Activated CD8-positive, alpha-beta memory T cell treated with anti-CD3 and anti-CD28 coated beads for 4 hours (primary cell): ENCODE measurements around the gene FSIP1.

Source experiments
- DNase-seq, 2 donors: peaks; one replicate each; pipeline ENCODE4 v3.0.0-alpha.2; 2020; ENCODE audit warnings: low read depth in 2 of 2

The FSIP1 gene

GRCh38 chr15:39756806-39757522 lies 25.7 kb downstream of the FSIP1 start:
- DNase-seq: no peak

DNA sequence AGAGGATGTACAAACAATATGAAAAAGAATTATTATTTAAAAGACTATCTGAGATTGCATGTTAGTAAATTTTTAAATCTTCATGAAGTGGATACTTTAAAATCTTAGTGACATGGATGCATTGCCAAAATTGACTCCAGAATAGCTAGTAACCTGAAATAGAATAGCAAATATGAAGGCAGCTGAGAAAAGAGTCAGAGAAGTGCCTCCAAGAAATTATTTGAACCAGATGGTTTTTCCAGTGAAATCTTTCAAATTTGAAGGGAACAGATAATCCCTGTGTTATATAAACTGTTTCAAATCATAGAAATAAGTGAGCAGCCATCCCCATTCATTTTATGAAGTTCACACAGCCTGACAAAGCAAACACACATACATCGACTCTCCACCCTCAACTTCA lies 29.6 kb downstream of the FSIP1 start:
- DNase-seq: no peak

GRCh38 chr15:39752246-39752645 lies 30.4 kb downstream of the FSIP1 start:
- no peak for DNase-seq

DNA sequence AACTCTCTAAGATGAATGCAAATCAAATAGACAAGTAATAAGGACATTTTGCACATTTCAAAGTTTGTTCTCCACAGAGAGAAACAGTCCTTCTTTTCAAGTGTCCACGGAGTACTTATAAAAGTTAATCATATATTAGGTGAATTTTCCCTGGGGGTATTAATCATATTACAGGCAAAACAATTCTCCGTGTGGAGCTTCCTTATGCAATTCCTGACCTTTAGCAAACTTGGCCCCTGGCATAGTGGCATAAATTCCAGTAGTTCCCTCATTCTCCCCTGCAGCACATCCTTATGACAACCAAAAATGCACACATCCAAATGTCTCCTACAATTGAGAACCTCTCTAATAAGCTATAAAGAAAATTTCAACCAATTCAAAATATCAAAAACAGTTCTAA lies 34.4 kb downstream of the FSIP1 start:
- no peak for DNase-seq

DNA sequence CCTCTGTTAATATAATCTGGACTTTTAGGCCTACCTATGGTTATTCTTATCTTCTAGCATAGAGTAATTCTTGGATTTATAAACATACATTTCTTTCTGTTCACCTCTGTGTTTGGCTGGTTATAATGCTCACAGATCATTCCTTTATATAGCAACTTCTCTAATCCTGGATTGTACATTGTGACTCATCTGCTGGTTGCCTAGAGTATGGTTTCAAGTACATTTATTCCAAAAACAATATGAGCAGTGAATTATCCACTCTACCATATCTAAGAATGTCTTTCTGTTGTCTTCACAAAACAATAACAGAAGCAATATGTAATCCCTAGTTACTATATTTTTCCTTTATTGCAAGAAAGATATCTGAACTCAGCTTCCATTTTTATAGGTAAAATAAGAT lies 35.3 kb downstream of the FSIP1 start:
- no peak for DNase-seq

GRCh38 chr15:39746714-39747276 lies 35.8 kb downstream of the FSIP1 start:
- DNase-seq: no peak

DNA sequence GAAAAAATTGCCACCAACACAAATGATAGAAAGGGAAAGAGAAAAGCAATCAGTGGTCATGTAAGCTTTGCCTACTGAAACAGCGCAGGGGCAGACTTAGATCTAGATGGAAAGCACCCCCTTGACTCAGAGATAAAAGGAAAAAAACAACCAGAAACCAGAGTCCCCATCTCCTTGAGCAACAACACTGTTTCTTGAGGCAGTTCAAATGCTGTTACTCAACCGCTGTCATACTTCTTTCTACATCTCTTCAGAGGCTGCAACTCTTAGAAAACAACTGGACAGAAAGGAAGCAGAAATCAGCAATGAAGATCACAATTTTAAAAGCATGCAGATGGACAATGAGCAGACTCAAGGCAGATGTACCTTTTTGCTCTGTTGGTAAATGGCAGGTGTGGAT lies 36.5 kb downstream of the FSIP1 start:
- DNase-seq: no peak

DNA sequence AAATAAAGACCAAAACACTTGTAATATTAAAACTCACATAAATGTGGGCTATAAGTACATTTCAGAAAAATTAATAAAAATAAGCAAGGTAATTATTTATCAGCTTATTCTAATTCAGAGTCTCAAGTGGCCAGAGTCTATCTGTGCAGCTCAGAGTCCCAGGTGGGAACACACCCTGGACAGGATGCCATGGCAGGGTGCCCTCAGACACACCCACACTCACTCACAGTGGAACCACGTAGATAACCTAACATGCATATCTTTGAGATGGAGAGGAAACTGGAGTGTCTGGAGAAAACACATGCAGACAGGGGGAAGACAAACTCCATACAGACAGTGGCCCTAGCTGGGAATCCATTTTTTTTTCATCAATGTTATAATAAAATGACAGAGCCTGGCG lies 37.2 kb downstream of the FSIP1 start:
- no peak for DNase-seq

DNA sequence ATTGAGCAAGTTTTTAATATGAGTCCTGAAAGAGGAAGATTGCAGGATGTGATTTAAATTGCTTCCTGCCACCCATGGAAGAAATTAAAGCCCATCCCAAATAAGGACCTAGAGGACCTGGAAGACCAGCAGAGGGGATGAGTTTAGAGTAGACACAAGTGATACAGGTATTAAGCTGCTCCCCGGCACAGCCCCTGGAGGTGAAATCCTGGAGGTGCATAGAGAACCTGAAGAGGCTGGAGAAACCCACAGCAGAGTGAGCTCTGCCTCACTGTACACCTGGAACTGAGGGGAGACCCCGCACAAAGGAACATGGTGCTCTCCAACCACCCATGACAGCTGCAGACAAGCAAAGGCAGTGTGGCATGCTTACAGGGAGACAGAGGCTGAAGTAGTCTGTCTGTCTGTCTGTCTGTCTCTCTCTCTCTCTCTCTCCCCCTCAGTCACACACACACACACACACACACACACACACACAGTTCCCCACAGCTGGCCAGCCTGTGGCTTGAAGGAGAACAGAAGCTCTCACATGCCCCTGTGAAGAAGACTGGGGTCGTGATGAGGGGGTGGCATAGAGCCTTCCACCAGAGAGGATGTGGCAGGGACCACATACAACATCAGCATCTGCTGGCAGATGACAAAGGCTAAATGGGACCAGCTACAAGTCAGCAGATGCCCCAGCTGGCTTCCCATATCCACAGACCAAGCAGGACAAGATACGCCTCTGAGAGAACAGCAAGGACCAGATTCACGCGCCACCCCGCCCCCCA lies 38.1 kb downstream of the FSIP1 start:
- DNase-seq: no peak

DNA sequence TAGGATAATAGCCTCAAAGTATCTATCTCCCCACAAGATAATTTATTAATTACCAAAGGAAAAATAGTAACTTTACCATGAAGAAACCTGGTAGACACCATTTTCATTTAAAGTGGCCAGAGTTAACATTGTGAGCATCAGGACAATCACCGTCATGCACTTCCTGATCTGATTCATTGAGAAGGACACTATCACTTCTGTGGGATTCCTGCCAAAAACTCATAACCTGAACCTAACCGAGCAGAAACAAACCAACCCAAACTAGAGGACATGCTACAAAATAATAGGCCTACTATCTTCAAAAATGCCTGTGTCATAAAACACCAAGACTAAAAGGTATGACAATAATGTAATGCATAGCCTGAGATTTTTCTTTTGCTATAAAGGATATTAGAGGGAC lies 39.0 kb downstream of the FSIP1 start:
- no peak for DNase-seq

DNA sequence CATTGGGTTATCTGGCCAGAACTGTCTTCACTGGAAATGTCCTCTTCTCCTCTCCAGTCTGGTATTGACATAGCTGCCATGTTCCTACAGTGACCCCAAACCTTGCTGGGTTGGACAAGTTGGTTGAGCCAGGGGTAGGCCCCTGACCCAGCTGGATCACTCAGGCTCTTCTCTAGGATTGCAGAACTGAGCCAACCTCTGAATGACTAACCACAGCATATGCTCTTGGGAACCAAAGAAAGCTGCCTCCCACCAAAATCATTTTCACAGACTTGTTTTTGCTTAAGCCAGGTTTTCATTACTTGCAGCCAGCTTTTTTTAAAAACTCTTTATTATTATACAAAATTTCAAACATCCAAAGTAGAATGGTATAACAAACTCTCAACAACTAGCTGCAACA lies 41.4 kb downstream of the FSIP1 start:
- DNase-seq: no peak

DNA sequence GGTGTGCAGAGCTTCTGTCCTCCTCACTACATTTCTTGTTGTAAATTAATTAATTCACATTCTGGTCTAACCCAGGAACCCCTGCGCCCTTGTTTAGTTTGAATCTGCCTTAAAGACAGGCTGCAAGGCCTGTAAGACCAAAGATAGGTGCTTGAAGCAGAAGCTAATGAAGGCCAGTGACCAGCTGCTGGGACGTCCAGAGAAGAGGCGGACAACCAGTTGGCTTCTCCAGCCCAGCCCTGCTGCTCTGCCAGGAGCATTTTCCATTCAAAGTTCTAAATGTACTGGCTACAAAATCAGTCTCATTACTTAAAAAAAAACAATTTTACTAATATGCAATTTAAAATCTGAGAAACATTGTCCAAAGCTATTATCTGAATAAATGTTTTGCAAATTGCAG lies 43.6 kb downstream of the FSIP1 start:
- DNase-seq: no peak

DNA sequence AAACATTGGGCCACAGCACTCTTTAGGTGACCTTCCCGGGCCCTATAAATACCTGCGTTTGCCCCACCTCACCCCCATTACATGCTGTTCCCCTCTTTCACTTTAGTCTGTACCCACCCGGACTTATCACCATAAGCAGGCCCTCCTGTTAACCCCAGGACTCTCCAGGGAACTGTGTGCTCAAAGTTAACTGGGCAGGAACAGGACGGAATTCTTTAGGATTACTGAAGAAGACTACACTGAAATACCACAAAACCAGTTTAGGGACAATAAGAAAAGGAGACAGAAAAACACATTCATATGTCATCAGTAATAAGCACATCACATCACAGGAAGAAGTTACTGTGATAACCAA lies 45.5 kb downstream of the FSIP1 start:
- DNase-seq: no peak

GRCh38 chr15:39736412-39737195 lies 46.0 kb downstream of the FSIP1 start:
- no peak for DNase-seq

GRCh38 chr15:39735120-39735717 lies 47.4 kb downstream of the FSIP1 start:
- DNase-seq: no peak

- no peak for DNase-seq
These were observed 51.4 kb downstream of the FSIP1 start for GRCh38 chr15:39731266-39731665.

- DNase-seq: no peak
These were observed 52.1 kb downstream of the FSIP1 start for GRCh38 chr15:39730552-39730951.

DNA sequence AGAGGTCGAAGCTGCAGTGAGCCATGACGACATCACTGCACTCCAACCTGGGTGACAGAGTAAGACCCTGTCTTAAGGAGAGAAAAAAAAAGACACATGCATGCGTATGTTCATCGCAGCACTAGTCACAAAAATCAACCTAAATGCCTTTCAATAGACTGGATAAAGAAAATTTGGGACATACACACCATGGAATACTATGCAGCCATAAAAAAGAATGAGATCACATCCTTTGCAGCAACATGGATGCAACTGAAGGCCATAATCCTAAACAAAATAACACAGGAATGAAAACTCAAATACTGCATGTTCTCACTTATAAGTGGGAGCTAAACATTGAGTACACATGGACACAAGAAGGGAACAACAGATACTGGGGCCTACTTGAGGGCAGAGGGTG lies 53.1 kb downstream of the FSIP1 start:
- DNase-seq: no peak

DNA sequence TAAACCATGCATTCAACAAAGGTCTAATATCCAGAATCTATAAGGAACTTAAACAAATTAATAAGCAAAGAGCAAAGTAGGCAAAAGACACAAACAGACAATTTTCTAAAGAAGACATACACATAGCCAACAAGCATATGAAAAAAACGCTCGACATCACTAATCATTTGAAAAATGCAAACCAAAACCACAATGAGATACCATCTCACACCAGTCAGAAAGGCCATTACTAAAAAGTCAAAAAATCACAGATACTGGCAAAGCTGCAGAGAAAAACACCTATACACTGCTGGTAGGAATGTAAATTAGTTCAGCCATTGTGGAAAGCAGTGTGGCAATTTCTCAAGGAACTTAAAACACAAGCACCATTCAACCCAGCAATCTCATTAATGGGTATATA lies 53.8 kb downstream of the FSIP1 start:
- DNase-seq: no peak

GRCh38 chr15:39721893-39722292 lies 60.7 kb downstream of the FSIP1 start:
- DNase-seq: no peak

DNA sequence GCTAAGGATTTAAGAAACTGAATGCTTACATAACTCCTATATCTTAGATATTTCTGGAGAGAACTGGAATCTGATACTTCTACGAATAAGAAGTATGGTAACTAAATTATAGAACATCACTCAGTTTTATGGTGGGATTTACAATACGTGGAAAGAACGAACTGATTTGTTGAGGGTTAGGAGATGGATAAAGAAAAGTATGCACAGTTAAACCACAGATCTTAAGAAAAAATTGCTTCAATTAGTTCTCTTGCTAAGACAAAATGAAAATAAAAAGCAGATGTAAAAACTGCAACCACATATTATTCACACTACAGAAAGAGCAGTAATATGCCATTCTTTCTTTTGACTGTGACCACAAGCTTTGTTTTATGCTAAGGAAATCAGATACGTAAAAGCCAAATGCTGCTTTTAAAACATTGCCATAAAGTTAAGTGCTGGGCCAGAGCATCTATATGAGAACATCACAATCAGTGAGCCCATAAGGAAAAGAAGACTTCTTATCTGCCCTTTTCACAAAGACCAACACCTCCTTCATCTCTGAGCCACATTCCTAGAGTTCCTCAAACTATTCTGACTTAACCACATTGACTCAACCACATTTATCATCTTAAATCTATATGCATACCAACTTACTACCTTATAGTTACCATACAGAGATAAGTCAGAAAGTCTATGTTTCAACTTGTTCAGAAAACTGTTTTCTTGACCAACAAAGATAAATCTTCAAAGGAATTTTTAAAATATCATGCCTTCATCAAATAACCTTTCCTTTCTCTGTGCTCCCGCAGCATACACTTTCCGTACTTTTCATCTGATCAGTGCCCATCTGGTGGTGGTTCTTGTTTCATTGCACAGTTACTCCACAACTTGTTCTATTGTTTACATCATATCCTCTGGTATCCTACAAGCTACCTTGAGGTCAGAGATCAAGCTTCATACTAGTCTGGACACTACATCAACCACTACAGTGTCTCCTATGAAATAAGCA lies 61.7 kb downstream of the FSIP1 start:
- DNase-seq: no peak
